ENCODE measurements around the gene RAPGEF2.
"Not testable (repeated sequence)": the region's sequence is repeated elsewhere in the genome, so short reads cannot be mapped to it uniquely, and the experiment has no call there.

Gene RAPGEF2

DNA sequence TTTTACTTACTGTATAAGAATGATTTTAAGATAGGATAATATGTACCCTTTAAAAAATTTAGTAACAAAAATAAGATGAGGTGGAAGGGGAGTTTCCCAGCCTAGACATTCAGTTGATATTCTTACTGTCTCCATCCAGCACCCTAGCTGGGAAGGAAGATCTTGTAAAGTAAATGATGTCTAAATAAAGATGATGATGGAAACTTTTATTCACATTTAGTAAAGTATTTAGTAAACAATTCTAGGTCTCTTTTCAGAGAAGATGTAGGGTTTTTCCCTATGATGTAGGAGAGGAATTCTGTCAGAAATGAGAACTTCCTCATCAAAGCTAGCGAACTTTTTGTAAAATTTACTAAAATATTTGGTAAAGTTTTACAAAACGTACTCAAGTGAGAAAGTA lies 136.8 kb downstream of the RAPGEF2 start:
- no peak for DNase-seq (ENCODE audit: low read depth in 3 of 3)

DNA sequence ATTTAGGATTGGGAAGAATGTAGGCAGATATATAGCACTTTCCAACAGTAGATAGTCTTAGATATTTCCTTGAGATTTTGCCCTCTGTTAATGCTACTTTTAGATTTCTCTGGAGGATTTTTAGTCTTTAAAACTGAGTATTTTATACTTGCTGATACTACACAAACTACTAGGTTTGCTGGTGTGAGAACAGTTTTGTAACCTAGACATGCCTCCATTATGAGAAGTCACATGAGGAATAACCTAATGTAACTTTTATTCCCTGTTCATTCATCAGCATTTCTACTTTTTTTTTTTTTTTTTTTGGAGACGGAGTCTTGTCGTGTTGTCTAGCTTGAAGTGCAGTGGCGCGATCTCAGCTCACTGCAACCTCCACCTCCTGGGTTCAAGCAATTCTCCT lies 137.2 kb downstream of the RAPGEF2 start:
- no peak for DNase-seq (ENCODE audit: low read depth in 3 of 3)

DNA sequence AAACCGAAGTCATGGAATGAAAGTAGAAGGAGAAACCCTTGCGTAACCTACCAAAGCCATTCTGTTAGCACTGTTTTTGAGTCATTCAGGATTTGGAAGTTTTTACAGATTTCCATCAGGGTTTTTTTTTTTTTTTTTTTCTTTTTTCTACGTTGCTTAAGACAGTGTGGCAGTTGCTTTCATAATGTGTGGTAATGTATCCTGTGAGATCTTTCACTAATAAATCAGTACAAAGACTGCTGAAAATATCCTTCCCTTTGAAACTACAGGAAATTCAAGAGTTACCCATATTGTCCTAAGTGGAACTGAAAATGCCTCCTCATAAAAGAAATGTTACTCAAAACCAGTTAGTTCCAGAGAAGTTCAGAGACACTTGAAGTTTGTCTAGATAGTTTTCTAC lies 137.8 kb downstream of the RAPGEF2 start:
- no peak for DNase-seq (ENCODE audit: low read depth in 3 of 3)

DNA sequence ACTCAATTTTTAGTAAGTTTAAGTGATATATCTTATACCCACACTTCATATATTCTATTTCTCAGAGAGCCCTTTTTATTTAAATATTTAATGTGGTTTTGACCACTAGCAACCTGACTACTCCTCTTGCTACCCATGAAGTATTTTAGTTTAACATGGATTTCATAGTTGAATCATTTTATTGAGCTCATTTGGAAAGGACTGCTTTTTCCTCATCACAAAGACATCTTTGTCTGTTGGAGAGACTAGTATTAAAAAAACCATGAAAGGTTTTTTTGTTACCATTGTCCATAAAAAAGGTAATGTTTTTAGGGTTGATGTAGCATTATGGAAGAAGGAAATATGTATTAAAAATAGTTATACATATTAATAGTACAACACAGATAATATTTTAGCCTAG lies 139.5 kb downstream of the RAPGEF2 start:
- no peak for DNase-seq (ENCODE audit: low read depth in 3 of 3)

DNA sequence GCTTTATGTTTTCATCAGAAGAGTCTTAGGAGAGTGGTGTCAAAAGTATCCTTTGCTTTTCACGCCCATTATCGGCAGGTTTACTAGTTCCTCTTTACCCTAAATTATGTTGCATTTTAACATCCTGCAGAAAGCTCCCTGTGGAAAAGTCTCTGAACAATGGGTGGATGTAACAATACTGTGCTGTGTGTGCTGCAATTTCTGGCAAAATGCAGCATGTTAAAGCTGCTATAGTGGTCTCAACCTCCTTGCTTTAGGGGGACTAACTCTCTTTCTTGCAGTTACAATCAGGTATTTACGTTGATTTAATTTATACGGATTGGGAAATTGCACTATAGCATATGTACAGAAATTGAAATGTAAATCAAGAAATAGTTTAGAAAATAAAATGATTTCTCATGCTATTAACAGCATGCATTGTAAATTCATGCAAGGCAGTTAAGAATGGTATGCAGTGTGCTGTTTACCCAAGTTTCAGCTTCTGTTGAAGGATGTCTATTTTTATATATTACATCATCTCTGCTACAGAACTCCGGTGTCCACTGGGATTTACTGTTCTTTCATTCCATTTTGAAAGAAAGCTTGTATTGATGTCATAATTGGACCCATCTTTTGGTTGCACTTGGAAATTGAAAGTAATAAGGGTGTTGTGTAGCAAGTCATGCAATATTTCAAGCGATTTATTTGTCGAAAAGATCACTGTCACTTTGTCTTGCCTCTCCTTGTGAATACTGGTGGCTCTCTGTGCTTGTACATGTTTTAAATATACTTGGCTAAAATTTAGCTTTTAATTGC lies 145.7 kb downstream of the RAPGEF2 start:
- no peak for DNase-seq (ENCODE audit: low read depth in 3 of 3)

GRCh38 chr4:159250751-159251325 lies 148.0 kb downstream of the RAPGEF2 start:
- no peak for DNase-seq (ENCODE audit: low read depth in 3 of 3)

GRCh38 chr4:159251580-159251979 lies 148.7 kb downstream of the RAPGEF2 start:
- DNase-seq (ENCODE audit: low read depth in 3 of 3), result not testable (repeated sequence)

GRCh38 chr4:159252491-159252890 lies 149.6 kb downstream of the RAPGEF2 start:
- DNase-seq (ENCODE audit: low read depth in 3 of 3), result no peak

DNA sequence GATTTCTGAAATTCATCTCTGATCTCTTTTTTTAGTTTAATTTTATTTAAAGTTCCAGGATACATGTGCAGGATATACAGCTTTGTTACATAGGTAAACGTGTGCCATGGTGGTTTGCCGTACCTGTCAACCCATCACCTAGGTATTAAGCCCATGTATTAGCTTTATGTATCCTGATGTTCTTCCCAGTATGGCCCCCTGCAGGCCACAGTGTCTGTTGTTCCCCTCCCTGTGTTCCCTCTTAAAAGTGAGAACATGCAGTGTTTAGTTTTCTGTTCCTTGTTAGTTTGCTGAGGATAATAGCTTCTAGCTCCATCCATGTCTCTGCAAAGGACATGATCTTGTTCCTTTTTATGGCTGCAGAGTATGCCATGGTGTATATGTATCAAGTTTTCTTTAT lies 153.2 kb downstream of the RAPGEF2 start:
- no peak for DNase-seq (ENCODE audit: low read depth in 3 of 3)

DNA sequence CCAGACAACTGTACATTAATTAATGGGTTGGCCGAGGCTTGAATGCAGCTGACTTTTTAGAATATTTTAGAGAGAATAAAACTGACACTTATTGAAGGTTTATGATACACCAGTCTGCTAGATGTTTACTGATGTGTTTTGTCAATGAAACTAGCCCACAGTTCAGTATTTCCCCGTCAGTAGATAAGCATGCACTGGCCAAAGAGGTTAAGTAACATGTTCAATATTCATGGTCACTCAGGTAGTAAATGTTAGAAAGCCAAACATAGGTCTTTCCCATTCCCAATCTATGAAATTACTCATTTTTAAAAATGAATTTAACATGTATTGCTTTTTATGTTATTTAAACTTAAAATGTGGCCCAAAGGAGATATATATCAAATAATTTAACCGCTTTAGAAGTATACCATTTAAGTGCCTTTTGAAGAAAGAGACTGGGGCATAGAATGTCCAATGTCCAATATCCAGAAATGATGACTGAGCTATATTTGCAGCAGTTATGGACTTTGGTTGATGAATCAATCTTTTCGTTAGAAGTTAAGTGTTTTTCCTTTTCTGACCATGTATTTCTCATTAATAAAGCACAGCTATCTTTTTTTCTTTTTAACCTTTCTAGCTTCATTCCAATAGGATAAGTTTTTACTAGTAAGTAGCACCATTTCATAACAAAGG lies 156.1 kb downstream of the RAPGEF2 start:
- no peak for DNase-seq (ENCODE audit: low read depth in 3 of 3)

GRCh38 chr4:159264057-159264456 lies 161.2 kb downstream of the RAPGEF2 start:
- DNase-seq (ENCODE audit: low read depth in 3 of 3), result no peak

- no peak for DNase-seq (ENCODE audit: low read depth in 3 of 3)
Observed at GRCh38 chr4:159266981-159267868, 164.3 kb downstream of the RAPGEF2 start.

- no peak for DNase-seq (ENCODE audit: low read depth in 3 of 3)
Observed at GRCh38 chr4:159267869-159268285, 165.0 kb downstream of the RAPGEF2 start.

DNA sequence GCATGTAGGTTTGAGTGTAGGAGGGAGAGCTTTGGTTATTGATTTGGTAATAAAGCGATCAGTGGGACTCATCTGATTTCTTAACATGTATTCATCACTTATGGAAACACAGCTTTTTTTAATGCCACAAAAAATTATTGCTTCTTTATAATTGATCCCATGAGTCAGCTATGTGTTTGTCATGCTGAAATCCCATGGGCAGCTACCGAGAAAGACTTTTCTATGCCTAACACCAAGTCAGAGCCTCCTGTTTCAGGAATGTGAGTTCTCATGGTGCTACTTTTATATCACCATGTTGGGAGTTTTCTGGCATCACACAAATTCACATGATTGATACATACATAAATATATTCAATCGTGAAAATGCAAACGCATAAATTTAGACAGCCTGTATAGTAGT lies 165.7 kb downstream of the RAPGEF2 start:
- no peak for DNase-seq (ENCODE audit: low read depth in 3 of 3)

GRCh38 chr4:159269116-159269515 lies 166.2 kb downstream of the RAPGEF2 start:
- no peak for DNase-seq (ENCODE audit: low read depth in 3 of 3)

- no peak for DNase-seq (ENCODE audit: low read depth in 3 of 3)
Observed at GRCh38 chr4:159269956-159270355, 167.1 kb downstream of the RAPGEF2 start.

- DNase-seq (ENCODE audit: low read depth in 3 of 3), result no peak
Observed at GRCh38 chr4:159271856-159272255, 169.0 kb downstream of the RAPGEF2 start.

DNA sequence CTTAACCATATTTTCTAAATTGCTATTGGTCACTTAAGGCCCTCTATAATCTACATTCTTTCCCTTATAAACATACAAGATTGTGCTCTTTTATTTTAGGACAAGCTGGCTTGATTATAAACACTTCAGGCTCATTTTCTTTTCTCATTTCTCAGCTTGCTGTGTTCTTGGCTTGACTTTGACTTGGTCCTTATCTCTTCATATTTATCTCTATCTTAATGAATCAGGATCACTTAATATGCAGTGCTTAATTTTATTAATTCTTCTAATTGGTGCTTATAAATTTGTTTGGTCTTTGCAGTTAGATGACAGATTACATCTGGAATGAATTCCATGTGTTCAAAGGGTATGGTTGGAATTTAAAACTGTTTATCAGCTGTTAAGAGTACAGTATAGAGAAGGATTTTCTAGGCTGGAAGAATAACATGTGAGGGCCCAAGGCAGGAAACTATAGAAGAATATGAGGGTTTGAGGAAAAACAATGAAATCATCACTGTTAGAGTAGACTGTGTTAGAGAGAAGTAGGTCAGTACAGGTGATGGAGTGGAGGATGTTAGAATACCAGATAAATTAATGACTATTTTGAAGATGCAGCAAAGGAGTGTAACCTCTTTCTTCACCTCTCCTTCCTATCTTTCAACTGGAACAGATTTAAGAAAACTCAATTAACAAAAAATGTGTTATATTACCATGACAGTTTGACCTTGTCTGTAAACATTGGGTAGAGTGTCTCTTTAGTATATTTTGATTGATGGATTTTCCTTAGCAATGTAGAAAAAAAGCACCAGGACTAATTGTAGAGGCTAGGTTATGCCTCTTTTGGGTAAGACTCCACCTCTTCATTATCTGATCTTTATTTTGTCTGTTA lies 169.6 kb downstream of the RAPGEF2 start:
- no peak for DNase-seq (ENCODE audit: low read depth in 3 of 3)

GRCh38 chr4:159273141-159273438 lies 170.2 kb downstream of the RAPGEF2 start:
- no peak for DNase-seq (ENCODE audit: low read depth in 3 of 3)

DNA sequence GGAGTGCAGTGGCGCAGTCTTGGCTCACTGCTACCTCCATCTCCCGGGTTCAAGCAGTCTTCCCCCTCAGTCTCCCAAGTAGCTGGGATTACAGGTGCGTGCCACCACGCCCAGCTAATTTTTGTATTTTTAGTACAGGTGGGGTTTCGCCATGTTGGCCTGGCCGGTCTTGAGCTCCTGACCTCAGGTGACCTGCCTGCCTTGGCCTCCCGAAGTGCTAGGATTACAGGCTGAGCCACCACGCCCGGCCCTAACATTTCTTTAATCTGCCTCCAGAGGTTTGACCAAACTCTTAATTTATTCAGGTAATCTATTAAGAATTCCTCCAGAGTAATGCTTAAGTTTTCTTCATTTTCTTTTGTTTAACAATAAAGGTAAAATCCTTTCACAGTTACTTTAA lies 171.0 kb downstream of the RAPGEF2 start:
- DNase-seq (ENCODE audit: low read depth in 3 of 3), result no peak

DNA sequence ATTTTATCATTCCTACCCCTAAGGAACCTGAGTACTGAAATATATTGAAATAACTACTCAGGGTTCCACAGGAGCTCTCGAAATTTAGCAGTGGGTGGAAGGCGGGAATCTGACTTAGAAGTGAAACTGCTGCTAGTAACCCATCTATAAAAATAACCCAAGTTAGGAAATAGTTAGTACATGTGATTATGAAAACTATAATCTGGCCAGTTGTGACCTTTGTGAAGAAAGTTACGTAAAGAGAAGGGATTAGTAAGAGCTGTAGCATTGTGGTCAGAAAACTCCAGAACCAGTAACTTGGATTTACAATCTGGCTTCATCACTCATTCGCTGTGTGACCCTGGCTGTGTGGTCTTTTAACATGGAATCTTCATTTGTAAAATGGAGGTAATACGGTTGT lies 175.5 kb downstream of the RAPGEF2 start:
- no peak for DNase-seq (ENCODE audit: low read depth in 3 of 3)
